Breast epithelium (tissue), 3 donors: ENCODE data around the gene ATPAF2.

Experiments
- CTCF ChIP-seq, 3 donors: fragments of 450-650 bp; IDR thresholded peaks; one replicate each; pipeline ENCODE4 v1.5.1; 2016 to 2017; ENCODE audit warnings: antibody characterized with exemption in 3 of 3, mild to moderate bottlenecking in 3 of 3, moderate library complexity in 3 of 3
- POLR2A ChIP-seq: fragments of 450-650 bp; IDR thresholded peaks from one replicate; pipeline ENCODE4 v1.6.1; 2016; ENCODE audit warnings: antibody characterized with exemption, mild to moderate bottlenecking, moderate library complexity
- POLR2AphosphoS5 ChIP-seq, 3 donors: sonication (generic); formaldehyde crosslinking; IDR thresholded peaks; one replicate each; pipeline ENCODE4 v1.6.1; 2017; ENCODE audit warnings: antibody characterized with exemption in 3 of 3

DNA sequence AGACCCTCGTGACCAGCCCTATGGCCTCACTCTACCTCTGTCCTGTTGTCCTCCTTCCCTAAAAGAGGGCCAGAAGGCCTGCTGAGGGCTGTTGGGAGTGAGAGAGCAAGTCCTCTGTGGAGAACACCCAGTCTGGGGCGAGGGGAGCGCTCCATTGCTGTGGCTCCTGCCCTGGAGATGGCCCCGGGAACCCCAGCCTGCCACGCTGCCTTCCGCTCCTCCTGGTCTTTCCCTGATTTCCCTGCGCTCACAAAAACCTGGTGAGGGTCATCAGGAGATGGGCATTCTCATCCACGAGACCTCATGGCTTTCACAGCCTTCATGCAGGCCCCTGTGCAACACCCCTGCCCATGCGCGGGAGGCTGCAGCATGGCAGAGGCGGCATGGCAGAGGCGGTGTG is 45.1 kb downstream of the ATPAF2 start:
- no peak for TF ChIP-seq CTCF (IDR thresholded peaks at IDR 0.05)
- TF ChIP-seq POLR2AphosphoS5 (IDR thresholded peaks at IDR 0.05): no peak
- TF ChIP-seq POLR2A: no peak
